MM.1S (cell line): Measurements from ENCODE around the gene ATP5ME.

Experiments
- EZH2 ChIP-seq: fragments of 300-600 bp; sonication (generic); optimal IDR thresholded peaks from 2 replicates; pipeline ENCODE3; 2017; ENCODE audit warnings: low read depth, mild to moderate bottlenecking, antibody characterized with exemption, low read length, mixed read lengths
- EZH2phosphoT487 ChIP-seq: fragments of 300-600 bp; sonication (generic); IDR thresholded peaks from 2 replicates; pipeline ENCODE4 v1.6.1; 2018; ENCODE audit warnings: antibody characterized with exemption, low read length
- TF ChIP-seq, protein P1 (sequence below): fragments of 300-600 bp; sonication (generic); IDR thresholded peaks from 2 replicates; pipeline ENCODE4 v1.5.1; 2016; ENCODE audit warnings: antibody characterized with exemption, low read length, mixed read lengths

DNA sequence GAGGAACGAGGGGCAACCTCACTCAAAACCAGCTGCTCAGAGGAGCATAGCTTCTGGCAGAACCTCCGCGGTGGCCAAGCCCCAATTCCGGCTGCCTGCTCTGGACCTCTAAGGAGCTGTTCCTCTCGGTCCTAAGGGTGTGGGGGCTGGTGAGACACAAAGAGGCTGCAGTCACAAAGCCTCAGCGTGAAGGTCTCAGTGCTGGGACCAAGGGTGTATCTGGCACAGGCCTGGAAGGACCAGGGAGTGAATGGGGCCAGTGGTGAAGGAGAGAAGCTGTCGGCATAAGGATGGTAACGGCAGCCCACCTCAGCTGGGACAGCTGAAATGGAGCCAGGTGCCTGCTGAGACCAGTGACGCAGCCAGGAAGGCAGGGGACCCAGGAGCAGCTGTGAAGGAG, 43.4 kb downstream of the ATP5ME start:
- TF ChIP-seq, protein P1, sequence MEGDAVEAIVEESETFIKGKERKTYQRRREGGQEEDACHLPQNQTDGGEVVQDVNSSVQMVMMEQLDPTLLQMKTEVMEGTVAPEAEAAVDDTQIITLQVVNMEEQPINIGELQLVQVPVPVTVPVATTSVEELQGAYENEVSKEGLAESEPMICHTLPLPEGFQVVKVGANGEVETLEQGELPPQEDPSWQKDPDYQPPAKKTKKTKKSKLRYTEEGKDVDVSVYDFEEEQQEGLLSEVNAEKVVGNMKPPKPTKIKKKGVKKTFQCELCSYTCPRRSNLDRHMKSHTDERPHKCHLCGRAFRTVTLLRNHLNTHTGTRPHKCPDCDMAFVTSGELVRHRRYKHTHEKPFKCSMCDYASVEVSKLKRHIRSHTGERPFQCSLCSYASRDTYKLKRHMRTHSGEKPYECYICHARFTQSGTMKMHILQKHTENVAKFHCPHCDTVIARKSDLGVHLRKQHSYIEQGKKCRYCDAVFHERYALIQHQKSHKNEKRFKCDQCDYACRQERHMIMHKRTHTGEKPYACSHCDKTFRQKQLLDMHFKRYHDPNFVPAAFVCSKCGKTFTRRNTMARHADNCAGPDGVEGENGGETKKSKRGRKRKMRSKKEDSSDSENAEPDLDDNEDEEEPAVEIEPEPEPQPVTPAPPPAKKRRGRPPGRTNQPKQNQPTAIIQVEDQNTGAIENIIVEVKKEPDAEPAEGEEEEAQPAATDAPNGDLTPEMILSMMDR, result no peak
- TF ChIP-seq EZH2, result no peak
- TF ChIP-seq EZH2phosphoT487, result no peak
